HepG2 (cell line): ENCODE results near the gene XIAP. TPM values are rescaled to one million over a fixed set of nuclear protein-coding genes. Genes with fewer than 3 reads are reported as not detected.

Source experiments
- CHD4 ChIP-seq: fragments of 200-600 bp; sonication (generic); IDR thresholded peaks from 2 replicates; pipeline ENCODE4 v1.7.0; 2017; ENCODE audit warnings: mild to moderate bottlenecking, low read length, borderline replicate concordance
- EEA1 ChIP-seq: sonication (generic); formaldehyde crosslinking; IDR thresholded peaks from 2 replicates; pipeline ENCODE4 v1.5.1; 2020; ENCODE audit warnings: mild to moderate bottlenecking, missing genetic modification reagents, borderline replicate concordance
- HOXA9 ChIP-seq: sonication (generic); formaldehyde crosslinking; IDR thresholded peaks from 2 replicates; pipeline ENCODE4 v1.8.1; 2022; ENCODE audit warnings: missing genetic modification reagents, mild to moderate bottlenecking, moderate library complexity, borderline replicate concordance
- HOXD1 ChIP-seq: sonication (generic); formaldehyde crosslinking; IDR thresholded peaks from 2 replicates; pipeline ENCODE4 v1.5.0; 2020; ENCODE audit warnings: missing genetic modification reagents
- KDM2A ChIP-seq: sonication (generic); formaldehyde crosslinking; IDR thresholded peaks from 2 replicates; pipeline ENCODE4 v1.4.0; 2020; ENCODE audit warnings: low read depth, missing genetic modification reagents, borderline replicate concordance
- MTA1 ChIP-seq: sonication (generic); formaldehyde crosslinking; IDR thresholded peaks from 2 replicates; pipeline ENCODE4 v1.4.0; 2020; ENCODE audit warnings: missing genetic modification reagents, mild to moderate bottlenecking, borderline replicate concordance
- POLR2A ChIP-seq, 2 experiments: IDR thresholded peaks; 2 replicates each; pipeline ENCODE4 v1.6.1; 2011; ENCODE audit warnings: low read depth in 2 of 2, low read length in 2 of 2, mild to moderate bottlenecking in 1 of 2, moderate library complexity in 1 of 2; ENCODE audit not compliant: insufficient read depth in 1 of 2
- RELA ChIP-seq: sonication (generic); formaldehyde crosslinking; IDR thresholded peaks from 2 replicates; pipeline ENCODE4 v1.4.0; 2020; ENCODE audit warnings: missing genetic modification reagents
- REXO4 ChIP-seq: sonication (generic); formaldehyde crosslinking; IDR thresholded peaks from 2 replicates; pipeline ENCODE4 v1.8.0; 2022; ENCODE audit warnings: missing genetic modification reagents, mild to moderate bottlenecking, borderline replicate concordance
- SMAD9 ChIP-seq: sonication (generic); formaldehyde crosslinking; IDR thresholded peaks from 2 replicates; pipeline ENCODE4 v1.5.1; 2020; ENCODE audit warnings: mild to moderate bottlenecking, missing genetic modification reagents
- SNAI1 ChIP-seq: sonication (generic); formaldehyde crosslinking; IDR thresholded peaks from 2 replicates; pipeline ENCODE4 v1.5.0; 2020; ENCODE audit warnings: mild to moderate bottlenecking, missing genetic modification reagents, borderline replicate concordance
- SNAPC2 ChIP-seq: sonication (generic); formaldehyde crosslinking; IDR thresholded peaks from 2 replicates; pipeline ENCODE4 v1.8.1; 2022; ENCODE audit warnings: mild to moderate bottlenecking, missing genetic modification reagents
- SRY ChIP-seq: sonication (generic); formaldehyde crosslinking; IDR thresholded peaks from 2 replicates; pipeline ENCODE4 v1.8.0; 2022; ENCODE audit warnings: mild to moderate bottlenecking, missing genetic modification reagents
- SSRP1 ChIP-seq: IDR thresholded peaks from 2 replicates; pipeline ENCODE4 v1.6.1; 2016; ENCODE audit warnings: control low read depth
- XBP1 ChIP-seq: sonication (generic); formaldehyde crosslinking; IDR thresholded peaks from 2 replicates; pipeline ENCODE4 v1.5.0; 2020; ENCODE audit warnings: missing genetic modification reagents
- ZBTB1 ChIP-seq: sonication (generic); formaldehyde crosslinking; IDR thresholded peaks from 2 replicates; pipeline ENCODE4 v1.4.0; 2020; ENCODE audit warnings: missing genetic modification reagents, borderline replicate concordance
- ZFAT ChIP-seq: sonication (generic); formaldehyde crosslinking; conservative IDR thresholded peaks from 2 replicates; pipeline ENCODE4 v1.8.1; 2023; ENCODE audit warnings: missing genetic modification reagents, inconsistent platforms
- ZFP36 ChIP-seq: fragments of 150-350 bp; IDR thresholded peaks from 2 replicates; pipeline ENCODE4 v1.6.1; 2018; ENCODE audit warnings: borderline replicate concordance, low read length, low read depth; ENCODE audit not compliant: partially characterized antibody
- ZNF282 ChIP-seq: fragments of 450-650 bp; IDR thresholded peaks from 2 replicates; pipeline ENCODE4 v1.6.1; 2018; ENCODE audit not compliant: partially characterized antibody
- ZNF468 ChIP-seq: sonication (generic); formaldehyde crosslinking; IDR thresholded peaks from 2 replicates; pipeline ENCODE4 v1.8.0; 2022; ENCODE audit warnings: mild to moderate bottlenecking, moderate library complexity, missing genetic modification reagents
- ZNF816 ChIP-seq: sonication (generic); formaldehyde crosslinking; IDR thresholded peaks from 2 replicates; pipeline ENCODE4 v1.8.0; 2022; ENCODE audit warnings: missing genetic modification reagents, mild to moderate bottlenecking, borderline replicate concordance
- polyA plus RNA-seq, 8 experiments: library from polyadenylated mRNA; depleted of rRNA in 3 of 8; stranded (reverse) in 7 of 8; unstranded in 1 of 8; fragments of >200 nt; fragmentation: Illumina TruSeq in 4 of 8; extraction: Trizol in 4 of 8; gene quantifications; 2 replicates each; pipeline versions ENCODE4 v1.2.1 to v1.2.3, GENCODE V29; 2011 to 2016; ENCODE audit warnings: low read depth in 4 of 8, missing spikeins in 1 of 8, mixed read lengths in 1 of 8; ENCODE audit not compliant: insufficient read depth in 1 of 8
- total RNA-seq, 5 experiments: library from RNA; depleted of rRNA; stranded (reverse); fragments of >200 nt; fragmentation: Illumina TruSeq; extraction: Trizol; gene quantifications; 2 replicates each; pipeline ENCODE4 v1.2.3, GENCODE V29; 2016; ENCODE audit warnings: low read depth in 1 of 5
- TF ChIP-seq, protein P1 (sequence below): sonication (generic); formaldehyde crosslinking; IDR thresholded peaks from 2 replicates; pipeline ENCODE4 v1.4.0; 2020; ENCODE audit warnings: missing genetic modification reagents
- TF ChIP-seq, protein P2 (sequence below): sonication (generic); formaldehyde crosslinking; IDR thresholded peaks from 2 replicates; pipeline ENCODE4 v1.5.1; 2020; ENCODE audit warnings: missing genetic modification reagents, mild to moderate bottlenecking, borderline replicate concordance
- TF ChIP-seq, protein P3 (sequence below): sonication (generic); formaldehyde crosslinking; IDR thresholded peaks from 2 replicates; pipeline ENCODE4 v1.8.0; 2022; ENCODE audit warnings: missing genetic modification reagents, mild to moderate bottlenecking, borderline replicate concordance

XIAP gene
- total and polyA plus RNA-seq, 2 of the 13 experiments (the other 11 are each of a cell fraction or from before 2014, with no cell fraction given) = 12.9 to 29.5 TPM

DNA sequence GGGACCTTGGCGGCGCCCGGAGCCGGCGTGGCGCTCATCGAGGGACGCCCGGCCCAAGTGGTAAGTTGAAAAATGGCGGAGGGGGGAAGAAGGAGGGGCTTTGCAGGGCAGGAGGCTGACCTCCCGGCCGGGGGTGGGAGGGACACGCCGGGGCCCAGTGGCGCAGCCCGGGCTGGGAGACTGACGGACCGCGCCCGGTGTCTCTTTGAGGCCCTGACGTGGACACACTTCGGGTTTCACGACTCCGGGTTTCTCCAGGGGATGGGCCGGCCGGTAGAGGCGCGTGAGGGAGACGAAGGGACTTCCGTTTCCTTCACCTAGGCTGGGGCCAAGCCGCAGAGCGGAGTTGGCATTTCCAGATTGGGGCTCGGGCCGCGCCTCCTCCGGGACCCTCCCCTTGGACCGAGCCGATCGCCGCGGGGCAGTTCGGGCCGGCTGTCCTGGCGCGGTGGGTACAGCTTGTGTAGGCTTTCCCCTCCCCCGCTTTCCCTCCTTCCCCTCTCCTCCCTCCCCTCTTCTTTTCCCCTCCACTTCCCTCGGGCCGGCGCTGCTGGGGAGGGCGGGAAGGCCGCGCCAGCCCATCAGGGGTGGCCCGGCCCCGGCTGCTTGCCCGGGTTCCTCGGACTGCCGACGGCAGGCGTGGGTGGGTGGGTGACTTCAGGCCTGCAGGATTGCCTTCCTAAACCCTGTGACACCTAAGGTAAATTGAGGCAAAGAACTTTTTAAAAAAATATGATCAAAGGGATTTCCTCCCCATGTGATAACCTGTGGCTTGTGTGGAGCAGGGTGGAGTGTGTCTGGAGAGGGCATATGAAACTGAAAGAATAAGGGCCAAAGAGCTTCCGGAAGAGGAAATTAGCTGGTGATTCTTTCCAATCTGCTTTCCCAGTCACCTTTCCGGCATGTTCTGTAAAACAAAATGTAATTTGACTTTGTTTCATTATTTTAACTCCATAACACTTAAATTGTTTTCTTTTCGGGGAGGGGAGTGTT is at the start of gene XIAP (continued):
- no peak for TF ChIP-seq RELA (CRISPR knock-in tag)
- TF ChIP-seq, protein P1, sequence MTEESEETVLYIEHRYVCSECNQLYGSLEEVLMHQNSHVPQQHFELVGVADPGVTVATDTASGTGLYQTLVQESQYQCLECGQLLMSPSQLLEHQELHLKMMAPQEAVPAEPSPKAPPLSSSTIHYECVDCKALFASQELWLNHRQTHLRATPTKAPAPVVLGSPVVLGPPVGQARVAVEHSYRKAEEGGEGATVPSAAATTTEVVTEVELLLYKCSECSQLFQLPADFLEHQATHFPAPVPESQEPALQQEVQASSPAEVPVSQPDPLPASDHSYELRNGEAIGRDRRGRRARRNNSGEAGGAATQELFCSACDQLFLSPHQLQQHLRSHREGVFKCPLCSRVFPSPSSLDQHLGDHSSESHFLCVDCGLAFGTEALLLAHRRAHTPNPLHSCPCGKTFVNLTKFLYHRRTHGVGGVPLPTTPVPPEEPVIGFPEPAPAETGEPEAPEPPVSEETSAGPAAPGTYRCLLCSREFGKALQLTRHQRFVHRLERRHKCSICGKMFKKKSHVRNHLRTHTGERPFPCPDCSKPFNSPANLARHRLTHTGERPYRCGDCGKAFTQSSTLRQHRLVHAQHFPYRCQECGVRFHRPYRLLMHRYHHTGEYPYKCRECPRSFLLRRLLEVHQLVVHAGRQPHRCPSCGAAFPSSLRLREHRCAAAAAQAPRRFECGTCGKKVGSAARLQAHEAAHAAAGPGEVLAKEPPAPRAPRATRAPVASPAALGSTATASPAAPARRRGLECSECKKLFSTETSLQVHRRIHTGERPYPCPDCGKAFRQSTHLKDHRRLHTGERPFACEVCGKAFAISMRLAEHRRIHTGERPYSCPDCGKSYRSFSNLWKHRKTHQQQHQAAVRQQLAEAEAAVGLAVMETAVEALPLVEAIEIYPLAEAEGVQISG (CRISPR knock-in tag) = peak; percentile 47
- no peak for TF ChIP-seq SNAI1
- TF ChIP-seq SMAD9 (CRISPR knock-in tag) = no peak
- peak; percentile 84; the same call in 1 of the 2 replicates for TF ChIP-seq SRY (CRISPR knock-in tag)
- TF ChIP-seq, protein P2, sequence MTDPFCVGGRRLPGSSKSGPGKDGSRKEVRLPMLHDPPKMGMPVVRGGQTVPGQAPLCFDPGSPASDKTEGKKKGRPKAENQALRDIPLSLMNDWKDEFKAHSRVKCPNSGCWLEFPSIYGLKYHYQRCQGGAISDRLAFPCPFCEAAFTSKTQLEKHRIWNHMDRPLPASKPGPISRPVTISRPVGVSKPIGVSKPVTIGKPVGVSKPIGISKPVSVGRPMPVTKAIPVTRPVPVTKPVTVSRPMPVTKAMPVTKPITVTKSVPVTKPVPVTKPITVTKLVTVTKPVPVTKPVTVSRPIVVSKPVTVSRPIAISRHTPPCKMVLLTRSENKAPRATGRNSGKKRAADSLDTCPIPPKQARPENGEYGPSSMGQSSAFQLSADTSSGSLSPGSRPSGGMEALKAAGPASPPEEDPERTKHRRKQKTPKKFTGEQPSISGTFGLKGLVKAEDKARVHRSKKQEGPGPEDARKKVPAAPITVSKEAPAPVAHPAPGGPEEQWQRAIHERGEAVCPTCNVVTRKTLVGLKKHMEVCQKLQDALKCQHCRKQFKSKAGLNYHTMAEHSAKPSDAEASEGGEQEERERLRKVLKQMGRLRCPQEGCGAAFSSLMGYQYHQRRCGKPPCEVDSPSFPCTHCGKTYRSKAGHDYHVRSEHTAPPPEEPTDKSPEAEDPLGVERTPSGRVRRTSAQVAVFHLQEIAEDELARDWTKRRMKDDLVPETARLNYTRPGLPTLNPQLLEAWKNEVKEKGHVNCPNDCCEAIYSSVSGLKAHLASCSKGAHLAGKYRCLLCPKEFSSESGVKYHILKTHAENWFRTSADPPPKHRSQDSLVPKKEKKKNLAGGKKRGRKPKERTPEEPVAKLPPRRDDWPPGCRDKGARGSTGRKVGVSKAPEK = no peak
- TF ChIP-seq ZNF468 (CRISPR knock-in tag) = no peak
- no peak for TF ChIP-seq HOXA9
- TF ChIP-seq POLR2A (IDR thresholded peaks at IDR 0.05; ENCODE audit: insufficient read depth in 1 of 2, low read depth in 2 of 2, low read length in 2 of 2) = peak; percentile 65 to 68
- no peak for TF ChIP-seq ZBTB1 (CRISPR knock-in tag)
- TF ChIP-seq EEA1 (CRISPR knock-in tag) = no peak
- no peak for TF ChIP-seq ZFAT (CRISPR knock-in tag)
- TF ChIP-seq KDM2A = peak; percentile 61
- no peak for TF ChIP-seq HOXD1 (CRISPR knock-in tag)
- TF ChIP-seq ZNF816 (CRISPR knock-in tag) = peak; percentile 30; the same call in 1 of the 2 replicates
- no peak for TF ChIP-seq CHD4
- TF ChIP-seq ZNF282 = no peak
- TF ChIP-seq REXO4 (CRISPR knock-in tag) = no peak
- TF ChIP-seq MTA1 (CRISPR knock-in tag) = no peak
- no peak for TF ChIP-seq ZFP36
- no peak for TF ChIP-seq XBP1
- no peak for TF ChIP-seq SNAPC2
- TF ChIP-seq, protein P3, sequence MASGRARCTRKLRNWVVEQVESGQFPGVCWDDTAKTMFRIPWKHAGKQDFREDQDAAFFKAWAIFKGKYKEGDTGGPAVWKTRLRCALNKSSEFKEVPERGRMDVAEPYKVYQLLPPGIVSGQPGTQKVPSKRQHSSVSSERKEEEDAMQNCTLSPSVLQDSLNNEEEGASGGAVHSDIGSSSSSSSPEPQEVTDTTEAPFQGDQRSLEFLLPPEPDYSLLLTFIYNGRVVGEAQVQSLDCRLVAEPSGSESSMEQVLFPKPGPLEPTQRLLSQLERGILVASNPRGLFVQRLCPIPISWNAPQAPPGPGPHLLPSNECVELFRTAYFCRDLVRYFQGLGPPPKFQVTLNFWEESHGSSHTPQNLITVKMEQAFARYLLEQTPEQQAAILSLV (CRISPR knock-in tag) = no peak
- no peak for TF ChIP-seq SSRP1 (CRISPR knock-in tag)
